Activated CD4-positive, alpha-beta T cell treated with anti-CD3 and anti-CD28 coated beads, Interleukin-2, Interleukin-4, amounts not matched to agents 100 ng/mL and 50 ng/mL, durations not matched to agents 16 hours and 8 hours (primary cell): ENCODE results near the gene SMARCD2.
"Not testable (repeated sequence)": the region's sequence is repeated elsewhere in the genome, so short reads cannot be mapped to it uniquely, and the experiment has no call there.

Source experiments
- DNase-seq: peaks from one replicate; pipeline ENCODE4 v3.0.0-alpha.2; 2020; ENCODE audit warnings: low spot score

SMARCD2 gene

GRCh38 chr17:63800783-63801182 lies 41.7 kb downstream of the SMARCD2 start:
- DNase-seq: no peak

- no peak for DNase-seq
These were observed 43.8 kb downstream of the SMARCD2 start for GRCh38 chr17:63798572-63799106.

- not testable (repeated sequence) for DNase-seq
These were observed 46.1 kb downstream of the SMARCD2 start for GRCh38 chr17:63796375-63796774.

- no peak for DNase-seq
These were observed 50.3 kb downstream of the SMARCD2 start for GRCh38 chr17:63792055-63792729.

GRCh38 chr17:63790057-63790456 lies 52.4 kb downstream of the SMARCD2 start:
- DNase-seq: no peak

- no peak for DNase-seq
These were observed 55.3 kb downstream of the SMARCD2 start for GRCh38 chr17:63786971-63787711.

DNA sequence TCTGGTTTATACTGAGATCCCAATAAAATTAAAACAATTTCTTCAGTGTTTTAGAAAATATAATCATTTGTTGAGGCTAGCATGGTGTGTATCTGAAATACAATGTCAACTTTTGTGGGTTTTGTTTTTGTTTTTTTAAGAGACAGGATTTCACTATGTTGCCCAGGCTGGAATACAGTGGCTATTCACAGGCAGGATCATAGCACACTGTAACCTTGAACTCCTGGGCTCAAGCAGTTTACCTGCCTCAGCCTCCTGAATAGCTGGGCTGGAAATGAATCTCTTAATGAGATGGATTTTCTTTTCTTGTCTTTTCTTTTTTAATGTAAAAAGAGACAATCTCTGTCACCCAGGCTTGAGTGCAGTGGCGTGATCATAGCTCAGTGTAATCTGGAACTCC lies 56.4 kb downstream of the SMARCD2 start:
- no peak for DNase-seq

DNA sequence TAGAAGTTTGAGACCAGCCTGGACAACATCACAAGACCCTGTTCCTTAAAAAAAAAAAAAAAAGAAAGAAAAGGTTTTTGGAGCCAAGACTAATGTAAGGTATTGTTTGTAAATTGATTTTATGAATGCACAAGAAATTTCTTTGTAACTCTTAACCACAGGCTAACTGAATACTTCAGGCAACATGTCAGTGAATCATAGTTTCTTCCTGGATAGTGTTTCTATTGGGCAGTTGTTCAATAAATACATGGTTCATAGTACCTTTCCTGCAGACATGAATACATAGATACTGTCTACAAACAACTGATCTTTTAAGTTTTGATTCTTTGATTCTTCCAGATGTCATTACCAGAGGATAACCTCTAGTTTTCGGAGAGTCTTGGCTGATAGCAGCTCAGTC lies 56.9 kb downstream of the SMARCD2 start:
- no peak for DNase-seq

DNA sequence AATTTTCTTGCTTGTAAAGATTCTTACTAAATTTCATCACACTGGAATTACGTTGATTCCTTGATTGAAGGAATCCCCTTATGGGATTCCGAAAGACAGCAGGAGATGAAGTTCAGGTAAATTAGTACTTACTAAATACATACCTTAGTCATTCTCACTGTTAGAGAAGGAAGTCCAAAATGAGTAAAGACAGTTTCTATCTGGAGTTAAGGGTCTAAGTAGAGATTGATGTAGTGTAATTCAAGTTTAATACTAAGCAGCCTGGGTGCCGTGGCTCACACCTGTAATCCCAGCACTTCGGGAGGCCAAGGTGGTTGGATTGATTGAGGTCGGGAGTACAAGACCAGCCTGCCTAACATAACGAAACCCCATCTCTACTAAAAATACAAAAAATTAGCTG lies 59.0 kb downstream of the SMARCD2 start:
- DNase-seq: no peak
